DND-41 (cell line): ENCODE measurements around the gene NUCKS1.
A peak's percentile ranks its signal among the peaks of the same experiment; 100 is the strongest.

Experiments used
- ATAC-seq: fragments of 200-7000 bp; cut with Tn5 transposase; 3 replicates; pipeline ENCODE4 v1.9.1; 2021; ENCODE audit warnings: low read depth; ENCODE audit not compliant: insufficient read depth
- DNase-seq: peaks from one replicate; pipeline ENCODE4 v3.0.0-alpha.2; 2020
- H2AFZ ChIP-seq: 2 replicates; pipeline ENCODE4 v1.6.0; 2012; ENCODE audit warnings: low read depth, low read length
- H3K27ac ChIP-seq: 2 replicates; pipeline ENCODE4 v1.5.1; 2012; ENCODE audit warnings: low read length, inconsistent platforms
- H3K27me3 ChIP-seq: fragments of 200-600 bp; sonication (generic); 2 replicates; pipeline ENCODE4 v1.6.0; 2012; ENCODE audit warnings: low read length, mild to moderate bottlenecking, inconsistent platforms; ENCODE audit not compliant: insufficient read depth, poor library complexity
- H3K36me3 ChIP-seq: 2 replicates; pipeline ENCODE4 v1.5.1; 2012; ENCODE audit warnings: low read length, inconsistent platforms; ENCODE audit not compliant: insufficient read depth
- H3K4me1 ChIP-seq: 2 replicates; pipeline ENCODE4 v1.5.1; 2012; ENCODE audit warnings: mild to moderate bottlenecking, low read length; ENCODE audit not compliant: insufficient read depth
- H3K4me2 ChIP-seq: 2 replicates; pipeline ENCODE4 v1.6.0; 2012; ENCODE audit warnings: mild to moderate bottlenecking, moderate library complexity, low read length, inconsistent platforms; ENCODE audit not compliant: insufficient read depth
- H3K4me3 ChIP-seq, 2 experiments: fragments of 200-600 bp in 1 of 2; shearing (Covaris generic) in 1 of 2; 2 replicates each; pipeline ENCODE4 v1.5.1; 2012 to 2016; ENCODE audit warnings: inconsistent platforms in 2 of 2, low read length in 2 of 2, mild to moderate bottlenecking in 2 of 2, low read depth in 1 of 2, moderate library complexity in 1 of 2
- H3K79me2 ChIP-seq: 2 replicates; pipeline ENCODE4 v1.6.0; 2012; ENCODE audit warnings: low read length, inconsistent platforms; ENCODE audit not compliant: insufficient read depth
- H3K9ac ChIP-seq: 2 replicates; pipeline ENCODE4 v1.6.0; 2012; ENCODE audit warnings: low read depth, mild to moderate bottlenecking, inconsistent platforms, low read length, moderate library complexity
- H3K9me3 ChIP-seq: 2 replicates; pipeline ENCODE4 v1.5.1; 2012; ENCODE audit warnings: low read length, moderate library complexity, mild to moderate bottlenecking, inconsistent platforms; ENCODE audit not compliant: insufficient read depth, severe bottlenecking
- H4K20me1 ChIP-seq: 2 replicates; pipeline ENCODE4 v1.6.0; 2012; ENCODE audit warnings: low read length; ENCODE audit not compliant: insufficient read depth
- CTCF ChIP-seq: IDR thresholded peaks from 2 replicates; pipeline ENCODE4 v1.5.1; 2012; ENCODE audit warnings: borderline replicate concordance, low read length, moderate library complexity, mild to moderate bottlenecking; ENCODE audit not compliant: poor library complexity, severe bottlenecking; ENCODE audit errors: extremely low read depth
- EZH2 ChIP-seq: IDR thresholded peaks from 3 replicates; pipeline ENCODE4 v1.6.1; 2012; ENCODE audit warnings: borderline replicate concordance, low read depth, mild to moderate bottlenecking, moderate library complexity, low read length, inconsistent platforms; ENCODE audit not compliant: severe bottlenecking

Gene NUCKS1

GRCh38 chr1:205756552-205756951 is 6.6 kb upstream of the NUCKS1 start:
- ATAC-seq (no peak), DNase-seq (no peak)
- H2AFZ ChIP-seq: no peak overlapping the region
- TF ChIP-seq EZH2 (no peak), CTCF (no peak)
- no peaks in the 10 kb centered on the region for H3K79me2 ChIP-seq
- H3K4me1 ChIP-seq: no peaks in the 10 kb centered on the region
- H3K9me3 ChIP-seq: no peaks in the 10 kb centered on the region
- no peak overlapping the region for H3K9ac ChIP-seq
- H3K36me3 ChIP-seq: no peaks in the 10 kb centered on the region
- no peaks in the 10 kb centered on the region for H3K27me3 ChIP-seq
- no peak overlapping the region for H3K27ac ChIP-seq
- no peak overlapping the region for H3K4me3 ChIP-seq
- no peak overlapping the region for H3K4me2 ChIP-seq
- H4K20me1 ChIP-seq: no peaks in the 10 kb centered on the region

GRCh38 chr1:205754857-205755256 is 4.9 kb upstream of the NUCKS1 start:
- peaks cover under 1% of the 10 kb centered on the region for H3K79me2 ChIP-seq
- H3K9ac ChIP-seq: no peak overlapping the region
- no peak overlapping the region for H3K4me3 ChIP-seq
- ATAC-seq: no peak
- H2AFZ ChIP-seq: no peak overlapping the region
- no peaks in the 10 kb centered on the region for H4K20me1 ChIP-seq
- H3K9me3 ChIP-seq: no peaks in the 10 kb centered on the region
- no peaks in the 10 kb centered on the region for H3K36me3 ChIP-seq
- H3K27me3 ChIP-seq: no peaks in the 10 kb centered on the region
- H3K4me2 ChIP-seq: no peak overlapping the region
- H3K4me1 ChIP-seq: peaks cover 9% of the 10 kb centered on the region
- no peak for TF ChIP-seq CTCF
- no peak for TF ChIP-seq EZH2
- no peak overlapping the region for H3K27ac ChIP-seq
- DNase-seq: no peak

GRCh38 chr1:205751036-205751651 is 1.2 kb upstream of the NUCKS1 start:
- Histone ChIP-seq H3K27me3 (no peaks in the 10 kb centered on the region), H3K4me2 (peak overlapping the region; percentile 63), H4K20me1 (peaks cover 32% of the 10 kb centered on the region), H3K9me3 (no peaks in the 10 kb centered on the region), H3K36me3 (peaks cover 30% of the 10 kb centered on the region), H3K79me2 (peaks cover 37% of the 10 kb centered on the region), H3K4me1 (peaks cover 38% of the 10 kb centered on the region), H3K9ac (peak overlapping the region; percentile 68; the same call in 1 of the 2 replicates), H3K4me3 (no peak overlapping the region; a peak in 1 of 4 replicates), H2AFZ (peak overlapping the region; percentile 99), H3K27ac (peak overlapping the region; percentile 98)
- no peak for TF ChIP-seq CTCF
- no peak for TF ChIP-seq EZH2
- no peak for ATAC-seq
- peak; percentile 26 for DNase-seq
